Activated CD8-positive, alpha-beta memory T cell treated with anti-CD3 and anti-CD28 coated beads, Interleukin-2, amount 50 U/mL, for 1 hour (primary cell): ENCODE data around the gene SLC16A10.
"Not testable (repeated sequence)": the region's sequence is repeated elsewhere in the genome, so short reads cannot be mapped to it uniquely, and the experiment has no call there.

Source experiments
- DNase-seq: peaks from one replicate; pipeline ENCODE4 v3.0.0-alpha.2; 2020; ENCODE audit errors: extremely low read depth

SLC16A10 gene, protein sequence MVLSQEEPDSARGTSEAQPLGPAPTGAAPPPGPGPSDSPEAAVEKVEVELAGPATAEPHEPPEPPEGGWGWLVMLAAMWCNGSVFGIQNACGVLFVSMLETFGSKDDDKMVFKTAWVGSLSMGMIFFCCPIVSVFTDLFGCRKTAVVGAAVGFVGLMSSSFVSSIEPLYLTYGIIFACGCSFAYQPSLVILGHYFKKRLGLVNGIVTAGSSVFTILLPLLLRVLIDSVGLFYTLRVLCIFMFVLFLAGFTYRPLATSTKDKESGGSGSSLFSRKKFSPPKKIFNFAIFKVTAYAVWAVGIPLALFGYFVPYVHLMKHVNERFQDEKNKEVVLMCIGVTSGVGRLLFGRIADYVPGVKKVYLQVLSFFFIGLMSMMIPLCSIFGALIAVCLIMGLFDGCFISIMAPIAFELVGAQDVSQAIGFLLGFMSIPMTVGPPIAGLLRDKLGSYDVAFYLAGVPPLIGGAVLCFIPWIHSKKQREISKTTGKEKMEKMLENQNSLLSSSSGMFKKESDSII

GRCh38 chr6:111087106-111087835, at the start of gene SLC16A10:
Gene SLC16A10 (plus strand): TSS chr6:111087503. CDS start chr6:111087753, 250 bp downstream.
- DNase-seq, result peak; percentile 36

DNA sequence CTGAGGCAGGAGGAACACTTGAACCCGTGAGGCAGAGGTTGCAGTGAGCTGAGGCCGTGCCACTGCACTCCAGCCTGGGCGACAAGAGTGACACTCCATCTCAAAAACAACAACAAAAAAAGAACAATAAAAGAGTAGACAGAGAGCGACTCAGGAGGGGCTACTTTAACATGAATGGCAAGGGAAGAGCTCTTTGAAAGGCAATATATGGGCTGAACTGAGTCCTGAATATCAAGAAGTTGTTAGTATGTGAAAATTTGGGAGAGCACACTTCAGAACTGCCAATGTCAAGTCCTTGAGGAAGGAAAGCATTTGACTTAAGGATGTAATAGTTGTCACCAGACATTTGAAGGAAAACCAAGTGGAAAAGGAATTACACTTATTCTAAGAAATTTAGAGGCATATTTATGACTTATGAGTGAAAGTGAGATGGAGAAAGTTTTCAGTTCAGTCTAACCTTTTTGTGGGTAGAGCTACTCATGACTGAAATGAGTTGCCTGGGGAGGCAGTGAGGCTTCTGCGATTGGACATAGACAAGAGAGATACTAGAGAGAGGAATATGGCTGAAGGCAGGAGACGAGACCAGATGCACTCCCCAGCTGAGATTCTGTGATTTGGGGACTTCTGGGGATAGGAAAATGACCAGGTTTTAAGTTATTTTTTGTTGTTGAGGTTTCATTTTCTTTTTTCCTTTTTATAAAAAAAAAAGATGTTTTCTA, 48.6 kb upstream of the SLC16A10 start:
- no peak for DNase-seq

DNA sequence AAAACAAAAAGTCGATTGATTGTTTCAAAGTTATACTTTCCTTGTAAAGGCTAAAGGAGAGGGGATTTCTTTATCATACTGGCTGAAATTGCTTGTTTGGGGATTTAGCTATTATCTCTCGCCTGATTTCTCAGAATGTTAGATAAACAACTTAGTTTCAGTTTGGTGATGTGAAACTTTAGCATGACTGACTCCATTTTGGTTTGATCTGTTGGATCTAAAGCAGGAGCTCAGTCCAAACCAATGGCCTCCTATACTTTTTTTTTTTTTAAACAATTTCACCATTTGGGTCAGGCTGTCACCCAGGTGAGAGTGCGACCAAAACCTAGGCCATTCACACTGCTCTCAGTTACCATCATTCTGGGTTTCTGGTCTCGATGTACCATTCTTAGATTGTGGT, 45.4 kb upstream of the SLC16A10 start:
- no peak for DNase-seq

GRCh38 chr6:111047244-111047643, 40.1 kb upstream of the SLC16A10 start:
- DNase-seq, result no peak

DNA sequence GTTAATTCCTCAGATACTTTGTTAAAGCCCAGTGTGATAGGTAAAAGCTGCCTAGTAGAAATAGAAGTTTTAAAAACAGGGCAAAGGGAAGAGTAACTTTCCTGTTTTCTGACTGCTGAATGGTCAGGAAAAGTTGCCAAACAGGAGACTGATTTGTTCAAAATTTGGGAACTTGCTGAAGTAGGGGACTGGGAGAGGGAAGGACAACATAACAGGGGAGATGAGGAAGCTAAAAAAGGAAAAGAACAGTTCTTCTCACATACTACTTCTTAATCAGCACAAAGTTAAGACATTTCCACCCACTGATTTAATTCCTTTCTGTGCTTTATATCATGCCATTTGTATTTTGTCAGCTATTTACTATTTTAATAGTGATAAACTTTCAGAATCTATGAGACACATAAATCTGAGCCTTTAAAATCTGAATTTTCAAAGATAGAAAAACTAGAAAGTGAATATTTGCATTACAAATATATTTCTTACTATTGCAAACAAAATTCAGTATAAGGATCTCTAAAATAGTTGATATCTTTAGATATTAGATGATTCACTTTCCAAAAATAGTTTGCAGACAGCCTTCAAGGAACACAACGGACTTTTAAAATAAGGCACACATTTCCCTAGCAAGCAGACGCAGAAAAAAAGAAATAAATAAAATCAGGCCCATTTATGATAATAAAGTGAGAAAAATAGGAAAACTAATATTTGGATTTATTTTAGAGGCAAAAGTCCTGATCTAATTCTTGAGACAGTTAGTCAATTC, 36.9 kb upstream of the SLC16A10 start:
- no peak for DNase-seq

- DNase-seq, result no peak
These were observed 35.1 kb upstream of the SLC16A10 start for GRCh38 chr6:111052171-111052570.

- no peak for DNase-seq
These were observed 30.1 kb upstream of the SLC16A10 start for GRCh38 chr6:111057074-111057752.

GRCh38 chr6:111061508-111061907, 25.8 kb upstream of the SLC16A10 start:
- DNase-seq, result no peak

DNA sequence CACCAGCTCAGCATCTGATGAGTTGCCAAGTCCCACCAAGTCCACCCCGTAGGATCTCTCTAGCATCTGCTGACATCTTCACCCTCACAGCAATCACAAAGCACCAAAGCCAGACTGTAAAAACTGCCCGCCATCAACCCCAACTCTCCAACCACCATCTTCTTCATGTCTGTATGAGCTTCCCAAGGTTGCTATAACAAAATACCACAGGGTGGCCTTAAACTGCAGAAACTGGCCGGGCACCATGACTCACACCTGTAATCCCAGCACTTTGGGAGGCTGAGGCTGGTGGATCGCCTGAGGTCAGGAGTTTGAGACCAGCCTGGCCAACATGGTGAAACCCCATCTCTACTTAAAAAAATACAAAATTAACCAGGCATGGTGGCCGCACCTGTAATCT, 25.3 kb upstream of the SLC16A10 start:
- not testable (repeated sequence) for DNase-seq

GRCh38 chr6:111062860-111063259, 24.4 kb upstream of the SLC16A10 start:
- DNase-seq, result not testable (repeated sequence)

- DNase-seq, result no peak
These were observed 19.0 kb upstream of the SLC16A10 start for GRCh38 chr6:111068109-111068865.

DNA sequence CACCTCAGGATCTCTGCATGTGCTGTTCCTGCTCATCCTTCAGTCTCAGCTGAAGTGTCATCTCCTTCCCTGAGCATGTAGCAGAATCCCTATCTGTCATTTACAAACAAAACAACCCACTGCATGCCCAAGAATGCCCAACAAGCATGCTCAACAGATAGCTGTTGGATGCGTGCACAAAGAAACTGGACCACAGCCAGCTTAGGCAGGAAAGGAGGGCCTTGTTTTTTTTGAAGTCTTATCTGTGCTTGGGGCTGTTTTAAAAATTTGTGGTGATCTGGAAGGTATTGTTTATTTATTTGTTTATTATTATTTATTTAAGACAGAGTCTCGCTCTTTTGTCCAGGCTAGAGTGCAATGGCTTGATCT, 18.5 kb upstream of the SLC16A10 start:
- DNase-seq, result no peak

DNA sequence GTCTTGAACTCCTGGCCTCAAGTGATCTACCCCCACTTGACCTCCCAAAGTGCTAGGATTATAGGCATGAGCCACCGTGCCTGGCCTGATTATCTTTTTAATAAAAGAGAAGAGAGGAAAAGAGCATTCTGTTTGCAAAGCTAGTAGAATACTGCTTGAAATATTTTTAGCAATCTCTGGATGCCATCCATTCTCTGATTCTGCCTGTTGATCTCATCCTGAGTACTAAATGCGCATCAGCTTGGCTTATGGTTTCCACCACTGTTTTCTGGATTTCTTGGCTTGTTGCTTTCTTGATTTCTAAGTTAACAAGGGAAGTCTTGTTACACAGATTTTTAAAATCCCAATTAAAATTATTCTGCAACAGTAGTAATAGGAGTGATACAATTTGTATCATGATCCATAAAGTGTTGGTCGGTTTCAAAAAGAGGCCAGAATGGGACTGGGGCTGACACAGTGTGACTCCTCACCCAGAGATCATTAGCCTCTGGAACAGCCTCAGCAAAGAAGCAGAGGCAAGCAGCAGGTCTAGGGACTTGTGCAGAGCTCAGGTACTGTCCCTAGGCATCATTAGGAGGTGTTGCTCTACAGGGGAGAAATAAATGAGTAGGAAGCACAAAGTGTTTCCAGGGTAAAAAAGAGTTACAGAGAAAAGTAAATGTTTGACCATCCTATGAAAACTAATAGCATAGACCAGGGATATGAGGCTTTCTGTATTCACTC, 17.8 kb upstream of the SLC16A10 start:
- DNase-seq, result no peak

DNA sequence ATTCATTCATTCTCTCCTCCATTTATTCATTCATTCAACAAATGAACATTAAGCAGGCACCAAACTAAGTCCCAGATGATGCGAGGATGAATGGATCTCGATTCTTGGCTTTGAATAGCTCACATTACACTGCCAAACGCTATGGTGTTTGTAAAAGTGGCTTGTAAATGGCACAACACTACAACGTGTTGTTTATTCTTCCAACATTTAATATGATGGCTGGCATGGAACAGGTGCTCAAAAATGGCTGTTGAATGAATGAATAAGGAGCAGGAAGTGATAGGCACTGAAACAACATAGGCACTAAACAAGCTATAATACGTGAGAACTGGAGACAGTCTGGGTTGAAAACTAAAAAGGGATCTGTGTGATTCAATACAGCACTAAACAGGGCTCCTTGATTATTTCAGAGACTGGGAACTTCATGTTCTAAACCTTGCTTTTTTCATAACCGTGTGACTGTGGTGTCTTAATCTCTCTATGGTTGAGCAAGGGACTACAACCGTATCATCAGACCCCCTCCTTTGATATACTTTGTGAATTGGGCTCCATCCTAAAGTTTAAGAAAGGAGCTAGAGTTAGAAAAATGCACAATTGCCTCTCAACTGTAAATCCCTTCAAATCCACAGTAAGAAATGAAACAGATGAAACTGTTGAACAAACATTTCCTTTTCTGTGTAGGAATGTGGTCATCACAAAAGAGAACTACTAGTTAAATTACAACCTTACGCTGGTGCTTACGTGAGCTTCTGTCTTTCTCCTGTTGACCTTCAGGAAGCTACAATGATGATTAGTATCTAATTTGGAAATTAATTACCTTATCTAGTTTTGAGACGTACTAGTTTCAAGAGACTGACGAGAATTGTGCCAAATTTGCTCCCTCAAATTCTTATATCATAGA, 16.9 kb upstream of the SLC16A10 start:
- no peak for DNase-seq

GRCh38 chr6:111072801-111073360, 14.4 kb upstream of the SLC16A10 start:
- no peak for DNase-seq

DNA sequence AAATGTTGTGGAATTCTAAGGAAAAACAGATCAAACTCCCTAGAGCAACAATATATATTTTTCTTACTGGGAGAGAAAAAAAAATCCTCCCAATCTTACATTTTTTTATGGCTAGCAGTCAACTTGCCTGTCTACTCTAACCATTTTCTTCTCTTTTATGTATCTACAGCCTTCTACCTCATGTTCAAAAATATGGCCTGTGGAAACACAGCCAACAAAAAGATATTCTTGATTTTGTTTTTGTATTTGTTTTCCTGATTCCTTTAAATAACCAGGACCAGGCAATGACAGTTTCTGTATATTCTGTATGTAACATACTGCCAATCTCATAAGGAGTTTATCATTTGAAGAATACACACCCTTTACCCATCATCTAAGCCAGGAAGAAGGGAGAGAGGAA, 13.0 kb upstream of the SLC16A10 start:
- no peak for DNase-seq

GRCh38 chr6:111076024-111076695, 11.1 kb upstream of the SLC16A10 start:
- no peak for DNase-seq

GRCh38 chr6:111080698-111081097, 6.6 kb upstream of the SLC16A10 start:
- no peak for DNase-seq
